Lung microvascular endothelial cell (primary cell): ENCODE results near the gene ZNF268. TPM values are rescaled to one million over a fixed set of nuclear protein-coding genes. Genes with fewer than 3 reads are reported as not detected.

Experiments
- DNase-seq, 2 donors: peaks; one replicate each; pipeline versions ENCODE4 v3.0.0 to v3.0.0-alpha.2; 2010; ENCODE audit warnings: low read depth in 2 of 2
- total RNA-seq: library from RNA; depleted of rRNA; stranded (reverse); fragments of >200 nt; gene quantifications from 2 replicates; pipeline ENCODE4 v1.2.1, GENCODE V29; 2014

Gene ZNF268
- total RNA-seq = 22.2 and 31.5 TPM in 2 replicates

GRCh38 chr12:133181238-133181959 lies at the start of gene ZNF268:
ZNF268 (plus strand) TSS chr12:133181495; CDS start chr12:133181998, 503 bp downstream.
- peak; percentile 96 for DNase-seq

GRCh38 chr12:133135747-133136146 lies 45.5 kb upstream of the ZNF268 start:
- DNase-seq = no peak

- DNase-seq = no peak
Measured at GRCh38 chr12:133145981-133146380, 35.3 kb upstream of the ZNF268 start.

GRCh38 chr12:133156125-133156690 lies 25.1 kb upstream of the ZNF268 start:
- DNase-seq = no peak

GRCh38 chr12:133165776-133166175 lies 15.5 kb upstream of the ZNF268 start:
- no peak for DNase-seq

GRCh38 chr12:133172491-133172890 lies 8.8 kb upstream of the ZNF268 start:
- DNase-seq = no peak

- DNase-seq = no peak
Measured at GRCh38 chr12:133174901-133175300, 6.4 kb upstream of the ZNF268 start.

GRCh38 chr12:133180669-133181068 lies 626 bp upstream of the ZNF268 start:
- DNase-seq = no peak

GRCh38 chr12:133190176-133190575 lies 8.9 kb downstream of the ZNF268 start:
- no peak for DNase-seq

- no peak for DNase-seq
Measured at GRCh38 chr12:133192847-133193246, 11.6 kb downstream of the ZNF268 start.

GRCh38 chr12:133201888-133202287 lies 20.6 kb downstream of the ZNF268 start:
- DNase-seq = no peak

- peak in 1 of 2 donors; percentile 5 for DNase-seq
Measured at GRCh38 chr12:133202493-133203343, 21.4 kb downstream of the ZNF268 start.

GRCh38 chr12:133203344-133204263 lies 22.3 kb downstream of the ZNF268 start:
- DNase-seq = peak; percentile 16 to 24

- DNase-seq = peak in 1 of 2 donors; percentile 3
Measured at GRCh38 chr12:133204264-133204603, 22.9 kb downstream of the ZNF268 start.

GRCh38 chr12:133206390-133206789 lies 25.1 kb downstream of the ZNF268 start:
- DNase-seq = no peak

- DNase-seq = no peak
Measured at GRCh38 chr12:133215724-133216123, 34.4 kb downstream of the ZNF268 start.

GRCh38 chr12:133217219-133217618 lies 35.9 kb downstream of the ZNF268 start:
- no peak for DNase-seq

- DNase-seq = no peak
Measured at GRCh38 chr12:133220521-133220920, 39.2 kb downstream of the ZNF268 start.

- DNase-seq = no peak
Measured at GRCh38 chr12:133221241-133221640, 39.9 kb downstream of the ZNF268 start.

GRCh38 chr12:133222211-133222610 lies 40.9 kb downstream of the ZNF268 start:
- DNase-seq = no peak

- no peak for DNase-seq
Measured at GRCh38 chr12:133225527-133225926, 44.2 kb downstream of the ZNF268 start.
